Vagina (tissue), 2 donors: Measurements from ENCODE around the gene MTLN. TPM values are rescaled to one million over a fixed set of nuclear protein-coding genes. Genes with fewer than 3 reads are reported as not detected.
"Not testable (repeated sequence)": the region's sequence is repeated elsewhere in the genome, so short reads cannot be mapped to it uniquely, and the experiment has no call there.

Experiments used
- DNase-seq, 2 donors: peaks; one replicate each; pipeline ENCODE4 v3.0.0-alpha.2; 2017; ENCODE audit errors: extremely low spot score in 2 of 2
- H3K27ac ChIP-seq: fragments of 200-600 bp; sonication (generic); one replicate; pipeline ENCODE4 v1.5.1; 2019
- H3K27me3 ChIP-seq: fragments of 200-600 bp; sonication (generic); one replicate; pipeline ENCODE4 v1.5.1; 2019
- H3K36me3 ChIP-seq, 2 donors: fragments of 200-600 bp; sonication (generic); one replicate each; pipeline ENCODE4 v1.5.1; 2017 to 2019
- H3K4me1 ChIP-seq: fragments of 200-600 bp; sonication (generic); one replicate; pipeline ENCODE4 v1.5.1; 2019
- H3K4me3 ChIP-seq, 2 donors: fragments of 200-600 bp; sonication (generic); 1 replicate in 1 of 2; 2 replicates in 1 of 2; pipeline ENCODE4 v1.5.1; 2016 to 2019
- H3K9me3 ChIP-seq: fragments of 200-600 bp; sonication (generic); one replicate; pipeline ENCODE4 v1.5.1; 2019
- CTCF ChIP-seq, 3 experiments: fragments of 450-650 bp in 2 of 3; fragments of 200-600 bp in 1 of 3; sonication (generic) in 1 of 3; IDR thresholded peaks; one replicate each; pipeline ENCODE4 v1.5.1; 2017 to 2019; ENCODE audit warnings: antibody characterized with exemption in 3 of 3, mild to moderate bottlenecking in 2 of 3, moderate library complexity in 2 of 3
- POLR2A ChIP-seq, 2 donors: fragments of 450-650 bp; IDR thresholded peaks; one replicate each; pipeline ENCODE4 v1.6.1; 2017; ENCODE audit warnings: antibody characterized with exemption in 2 of 2, mild to moderate bottlenecking in 2 of 2, moderate library complexity in 2 of 2
- POLR2AphosphoS5 ChIP-seq, 2 donors: sonication (generic); formaldehyde crosslinking; IDR thresholded peaks; one replicate each; pipeline ENCODE4 v1.9.0; 2017; ENCODE audit warnings: antibody characterized with exemption in 2 of 2, mild to moderate bottlenecking in 2 of 2, low read depth in 1 of 2; ENCODE audit not compliant: insufficient read depth in 1 of 2
- intact Hi-C: fragments of 100-400 bp; cut with DNase I; formaldehyde crosslinking; loops from one replicate; pipeline ENCODE4 v1.15.1; 2023
- total RNA-seq: library from RNA; depleted of rRNA; stranded (reverse); fragments of >200 nt; gene quantifications from one replicate; pipeline ENCODE4 v1.2.3, GENCODE V29; 2016

MTLN gene
- total RNA-seq, 1 donor from 2014 or later, result 131 TPM

- intact Hi-C loops, result no loop called here
- no peak for DNase-seq
- no peak overlapping the region for H3K27ac ChIP-seq
- no peaks in the 10 kb centered on the region for H3K36me3 ChIP-seq
- TF ChIP-seq POLR2AphosphoS5 (IDR thresholded peaks at IDR 0.05; ENCODE audit: insufficient read depth in 1 of 2, low read depth in 1 of 2) (no peak), POLR2A (IDR thresholded peaks at IDR 0.05) (no peak), CTCF (IDR thresholded peaks at IDR 0.05) (no peak)
- no peaks in the 10 kb centered on the region for H3K9me3 ChIP-seq
- H3K4me3 ChIP-seq, result no peak overlapping the region
- peaks cover 7% of the 10 kb centered on the region for H3K4me1 ChIP-seq
- no peaks in the 10 kb centered on the region for H3K27me3 ChIP-seq
Observed at GRCh38 chr2:110216199-110216598, 3.9 kb upstream of the MTLN start.

- Histone ChIP-seq H3K9me3 (no peaks in the 10 kb centered on the region), H3K4me1 (peaks cover 12% of the 10 kb centered on the region), H3K27ac (no peak overlapping the region), H3K27me3 (no peaks in the 10 kb centered on the region), H3K4me3 (no peak overlapping the region), H3K36me3 (no peaks in the 10 kb centered on the region)
- no peak for DNase-seq
- TF ChIP-seq CTCF (IDR thresholded peaks at IDR 0.05), result no peak
- TF ChIP-seq POLR2AphosphoS5 (IDR thresholded peaks at IDR 0.05; ENCODE audit: insufficient read depth in 1 of 2, low read depth in 1 of 2), result no peak
- TF ChIP-seq POLR2A (IDR thresholded peaks at IDR 0.05), result no peak
- intact Hi-C loops, result no loop called here
Observed at GRCh38 chr2:110215566-110216158, 3.3 kb upstream of the MTLN start.

GRCh38 chr2:110215091-110215490 lies 2.7 kb upstream of the MTLN start:
- Histone ChIP-seq H3K36me3 (no peaks in the 10 kb centered on the region), H3K9me3 (no peaks in the 10 kb centered on the region), H3K4me1 (peaks cover 12% of the 10 kb centered on the region), H3K4me3 (no peak overlapping the region), H3K27ac (no peak overlapping the region), H3K27me3 (no peaks in the 10 kb centered on the region)
- intact Hi-C loops, result no loop called here
- no peak for DNase-seq
- TF ChIP-seq POLR2A (IDR thresholded peaks at IDR 0.05) (no peak), POLR2AphosphoS5 (IDR thresholded peaks at IDR 0.05; ENCODE audit: insufficient read depth in 1 of 2, low read depth in 1 of 2) (no peak), CTCF (IDR thresholded peaks at IDR 0.05) (no peak)

- H3K9me3 ChIP-seq, H3K27ac ChIP-seq, H3K27me3 ChIP-seq, DNase-seq, intact Hi-C loops, H3K4me3 ChIP-seq, H3K36me3 ChIP-seq: not testable (repeated sequence)
- H3K4me1 ChIP-seq, result peaks cover 12% of the 10 kb centered on the region
Observed at GRCh38 chr2:110213522-110213921, 1.2 kb upstream of the MTLN start.

- intact Hi-C loops, result no loop called here
- Histone ChIP-seq H3K4me1 (peaks cover 10% of the 10 kb centered on the region), H3K4me3 (peak overlapping the region in 1 of 2 donors; percentile 64), H3K27ac (no peak overlapping the region), H3K9me3 (no peaks in the 10 kb centered on the region), H3K36me3 (no peaks in the 10 kb centered on the region), H3K27me3 (no peaks in the 10 kb centered on the region)
- no peak for DNase-seq
- TF ChIP-seq POLR2A (IDR thresholded peaks at IDR 0.05), result no peak
- TF ChIP-seq CTCF (IDR thresholded peaks at IDR 0.05), result no peak
- no peak for TF ChIP-seq POLR2AphosphoS5 (IDR thresholded peaks at IDR 0.05; ENCODE audit: insufficient read depth in 1 of 2, low read depth in 1 of 2)
Observed at GRCh38 chr2:110205660-110206455, 6.5 kb downstream of the MTLN start.
